Measurements from ENCODE around the gene TRERF1.
"Not testable (repeated sequence)": the region's sequence is repeated elsewhere in the genome, so short reads cannot be mapped to it uniquely, and the experiment has no call there.

- TF ChIP-seq, protein P1, sequence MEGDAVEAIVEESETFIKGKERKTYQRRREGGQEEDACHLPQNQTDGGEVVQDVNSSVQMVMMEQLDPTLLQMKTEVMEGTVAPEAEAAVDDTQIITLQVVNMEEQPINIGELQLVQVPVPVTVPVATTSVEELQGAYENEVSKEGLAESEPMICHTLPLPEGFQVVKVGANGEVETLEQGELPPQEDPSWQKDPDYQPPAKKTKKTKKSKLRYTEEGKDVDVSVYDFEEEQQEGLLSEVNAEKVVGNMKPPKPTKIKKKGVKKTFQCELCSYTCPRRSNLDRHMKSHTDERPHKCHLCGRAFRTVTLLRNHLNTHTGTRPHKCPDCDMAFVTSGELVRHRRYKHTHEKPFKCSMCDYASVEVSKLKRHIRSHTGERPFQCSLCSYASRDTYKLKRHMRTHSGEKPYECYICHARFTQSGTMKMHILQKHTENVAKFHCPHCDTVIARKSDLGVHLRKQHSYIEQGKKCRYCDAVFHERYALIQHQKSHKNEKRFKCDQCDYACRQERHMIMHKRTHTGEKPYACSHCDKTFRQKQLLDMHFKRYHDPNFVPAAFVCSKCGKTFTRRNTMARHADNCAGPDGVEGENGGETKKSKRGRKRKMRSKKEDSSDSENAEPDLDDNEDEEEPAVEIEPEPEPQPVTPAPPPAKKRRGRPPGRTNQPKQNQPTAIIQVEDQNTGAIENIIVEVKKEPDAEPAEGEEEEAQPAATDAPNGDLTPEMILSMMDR (IDR thresholded peaks at IDR 0.05): not testable (repeated sequence)
- TF ChIP-seq POLR2A (IDR thresholded peaks at IDR 0.05): not testable (repeated sequence)
Measured at GRCh38 chr6:42202131-42202915, 249.4 kb downstream of the TRERF1 start.

Measured in thyroid gland (tissue), 4 donors.